SK-N-MC (cell line): Measurements from ENCODE around the gene AVEN.

Experiments used
- DNase-seq: peaks from one replicate; pipeline ENCODE4 v3.0.0-alpha.2; 2011; ENCODE audit warnings: low read depth, low spot score
- H3K27ac ChIP-seq: fragments of 200-600 bp; sonication (generic); 2 replicates; pipeline ENCODE4 v1.5.1; 2016; ENCODE audit warnings: mixed run types
- H3K36me3 ChIP-seq: fragments of 200-600 bp; sonication (generic); 2 replicates; pipeline ENCODE4 v1.6.1; 2017; ENCODE audit warnings: antibody characterized with exemption, low read length, mixed read lengths; ENCODE audit not compliant: insufficient read depth
- H3K4me3 ChIP-seq: fragments of 200-600 bp; sonication (generic); 2 replicates; pipeline ENCODE4 v1.5.1; 2016
- H3K9ac ChIP-seq: fragments of 200-600 bp; sonication (generic); 2 replicates; pipeline ENCODE4 v1.8.0; 2017; ENCODE audit warnings: mixed run types, mixed read lengths; ENCODE audit not compliant: insufficient read length
- H3K9me3 ChIP-seq: fragments of 200-600 bp; sonication (generic); 2 replicates; pipeline ENCODE4 v1.6.1; 2017; ENCODE audit warnings: low read depth, mild to moderate bottlenecking, antibody characterized with exemption, low read length, moderate library complexity, mixed read lengths
- EZH2 ChIP-seq: fragments of 200-600 bp; sonication (generic); IDR thresholded peaks from one replicate; pipeline ENCODE4 v1.6.1; 2017; ENCODE audit warnings: antibody characterized with exemption
- FOXP2 ChIP-seq: optimal IDR thresholded peaks from 2 replicates; pipeline ENCODE3; 2011; ENCODE audit warnings: mild to moderate bottlenecking, moderate library complexity; ENCODE audit not compliant: insufficient read depth; ENCODE audit errors: extremely low read length, control extremely low read depth
- POLR2AphosphoS5 ChIP-seq: IDR thresholded peaks from 2 replicates; pipeline ENCODE4 v1.6.1; 2012; ENCODE audit warnings: mild to moderate bottlenecking, low read depth, low read length, borderline replicate concordance

The AVEN gene

GRCh38 chr15:34038871-34039789 is at the start of gene AVEN:
Gene AVEN, minus strand, starts transcription at chr15:34039204. Its CDS starts 158 bp downstream, at chr15:34039046.
- peak within 1 kb of the TSS; percentile 89 for H3K9ac ChIP-seq
- no peak for DNase-seq
- TF ChIP-seq FOXP2 (no peak), EZH2 (no peak), POLR2AphosphoS5 (no peak)
- H3K9me3 ChIP-seq = no peaks in the 10 kb centered on the region
- H3K4me3 ChIP-seq = peak within 1 kb of the TSS; percentile 100
- H3K27ac ChIP-seq = peak within 1 kb of the TSS; percentile 50
- H3K36me3 ChIP-seq = no peaks in the 10 kb centered on the region

- Histone ChIP-seq H3K9me3 (no peaks in the 10 kb centered on the region), H3K27ac (no peak overlapping the region), H3K36me3 (peaks cover 28% of the 10 kb centered on the region), H3K9ac (no peak overlapping the region), H3K4me3 (no peak overlapping the region)
- TF ChIP-seq EZH2 = no peak
- no peak for TF ChIP-seq FOXP2
- TF ChIP-seq POLR2AphosphoS5 = no peak
- no peak for DNase-seq
Observed at GRCh38 chr15:34085746-34086145, 46.7 kb upstream of the AVEN start.

- H3K4me3 ChIP-seq = no peak overlapping the region
- DNase-seq = no peak
- no peaks in the 10 kb centered on the region for H3K9me3 ChIP-seq
- no peak for TF ChIP-seq FOXP2
- no peak for TF ChIP-seq EZH2
- no peak for TF ChIP-seq POLR2AphosphoS5
- no peak overlapping the region for H3K9ac ChIP-seq
- peaks cover 18% of the 10 kb centered on the region for H3K36me3 ChIP-seq
- H3K27ac ChIP-seq = no peak overlapping the region
Observed at GRCh38 chr15:34084086-34084485, 45.1 kb upstream of the AVEN start.

GRCh38 chr15:34079904-34080303 is 40.9 kb upstream of the AVEN start:
- TF ChIP-seq EZH2 = no peak
- TF ChIP-seq POLR2AphosphoS5 = no peak
- TF ChIP-seq FOXP2 = no peak
- Histone ChIP-seq H3K4me3 (no peak overlapping the region), H3K36me3 (peaks cover 3% of the 10 kb centered on the region; the same call in 1 of the 2 replicates), H3K27ac (no peak overlapping the region), H3K9ac (no peak overlapping the region), H3K9me3 (no peaks in the 10 kb centered on the region)
- no peak for DNase-seq

GRCh38 chr15:34078900-34079299 is 39.9 kb upstream of the AVEN start:
- Histone ChIP-seq H3K9me3 (no peaks in the 10 kb centered on the region), H3K36me3 (peaks cover 3% of the 10 kb centered on the region; the same call in 1 of the 2 replicates)

GRCh38 chr15:34076785-34077184 is 37.8 kb upstream of the AVEN start:
- no peak for TF ChIP-seq POLR2AphosphoS5
- TF ChIP-seq EZH2 = no peak
- TF ChIP-seq FOXP2 = no peak
- Histone ChIP-seq H3K27ac (no peak overlapping the region), H3K4me3 (no peak overlapping the region), H3K36me3 (no peaks in the 10 kb centered on the region), H3K9ac (no peak overlapping the region), H3K9me3 (no peaks in the 10 kb centered on the region)
- DNase-seq = no peak

More at GRCh38 chr15:34078900-34079299, 39.9 kb upstream of the AVEN start:
- H3K4me3 ChIP-seq = no peak overlapping the region
- TF ChIP-seq EZH2 (no peak), POLR2AphosphoS5 (no peak), FOXP2 (no peak)
- no peak overlapping the region for H3K27ac ChIP-seq
- DNase-seq = no peak
- no peak overlapping the region for H3K9ac ChIP-seq

- Histone ChIP-seq H3K4me3 (no peak overlapping the region), H3K9me3 (no peaks in the 10 kb centered on the region), H3K36me3 (no peaks in the 10 kb centered on the region), H3K9ac (no peak overlapping the region), H3K27ac (no peak overlapping the region)
- TF ChIP-seq POLR2AphosphoS5 (no peak), EZH2 (no peak), FOXP2 (no peak)
- DNase-seq = no peak
Observed at GRCh38 chr15:34070003-34070402, 31.0 kb upstream of the AVEN start.

GRCh38 chr15:34065941-34066340 is 26.9 kb upstream of the AVEN start:
- Histone ChIP-seq H3K27ac (no peak overlapping the region), H3K4me3 (no peak overlapping the region)
- no peak for DNase-seq

More at GRCh38 chr15:34065941-34066340, 26.9 kb upstream of the AVEN start:
- H3K9me3 ChIP-seq = no peaks in the 10 kb centered on the region
- no peak for TF ChIP-seq FOXP2
- no peak for TF ChIP-seq EZH2
- no peak for TF ChIP-seq POLR2AphosphoS5
- H3K36me3 ChIP-seq = no peaks in the 10 kb centered on the region
- H3K9ac ChIP-seq = no peak overlapping the region
